GM12891 (cell line): ENCODE data around the gene EPS8.

Experiments used
- POLR2A ChIP-seq: IDR thresholded peaks from 2 replicates; pipeline ENCODE4 v1.6.1; 2011; ENCODE audit warnings: low read depth, low read length, control low read depth
- POLR2AphosphoS5 ChIP-seq: IDR thresholded peaks from 2 replicates; pipeline ENCODE4 v1.6.1; 2011; ENCODE audit warnings: low read depth, low read length, control low read depth
- SPI1 ChIP-seq: IDR thresholded peaks from 2 replicates; pipeline ENCODE4 v1.6.1; 2011; ENCODE audit warnings: low read depth, low read length, control low read depth
- TAF1 ChIP-seq: IDR thresholded peaks from 2 replicates; pipeline ENCODE4 v1.6.1; 2011; ENCODE audit warnings: low read depth, low read length, control low read depth

DNA sequence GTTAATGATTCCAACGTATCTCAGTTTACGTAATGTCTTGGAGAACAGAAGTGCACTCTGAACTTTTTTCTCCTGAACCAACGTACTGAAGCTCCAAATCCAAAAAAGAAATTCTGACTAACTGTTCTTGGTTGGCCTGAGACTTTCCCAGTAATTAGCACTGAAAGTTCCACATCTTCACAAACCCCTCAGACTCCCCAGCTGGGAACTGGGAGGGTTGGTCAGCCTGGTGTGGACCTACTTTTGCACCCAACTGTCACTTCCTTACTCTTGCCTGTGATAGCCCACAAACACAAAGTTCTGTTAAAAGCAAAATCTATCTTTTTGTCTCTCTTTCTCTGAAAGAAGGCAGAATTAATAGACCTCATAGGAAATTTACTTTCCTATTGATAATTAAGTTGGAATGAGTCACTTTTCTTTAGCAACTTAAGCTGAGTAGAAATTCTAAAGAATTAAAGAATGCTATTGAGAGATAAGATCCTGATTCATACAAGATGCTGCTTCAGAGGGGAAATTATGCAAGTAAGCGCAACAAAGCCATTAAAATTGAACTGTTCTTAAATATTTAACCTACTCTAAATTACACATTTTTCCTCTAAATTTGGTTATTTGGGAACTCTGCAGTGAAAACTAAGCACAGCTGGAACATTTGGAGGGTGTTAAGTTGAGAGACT, 155.0 kb downstream of the EPS8 start:
- no peak for TF ChIP-seq POLR2AphosphoS5
- no peak for TF ChIP-seq POLR2A
- no peak for TF ChIP-seq SPI1
- TF ChIP-seq TAF1: no peak
